BLaER1 (cell line): ENCODE measurements around the gene KRT86.

Experiments
- H3K27ac ChIP-seq: shearing (Covaris generic); formaldehyde crosslinking; 2 replicates; pipeline ENCODE4 v1.8.1; 2022
- H3K27me3 ChIP-seq: shearing (Covaris generic); formaldehyde crosslinking; 2 replicates; pipeline ENCODE4 v1.8.1; 2022
- H3K36me3 ChIP-seq: shearing (Covaris generic); formaldehyde crosslinking; 2 replicates; pipeline ENCODE4 v1.8.1; 2022
- H3K4me1 ChIP-seq: shearing (Covaris generic); formaldehyde crosslinking; 2 replicates; pipeline ENCODE4 v1.8.1; 2022
- H3K4me2 ChIP-seq: shearing (Covaris generic); formaldehyde crosslinking; 2 replicates; pipeline ENCODE4 v1.8.1; 2022
- H3K4me3 ChIP-seq: shearing (Covaris generic); formaldehyde crosslinking; 2 replicates; pipeline ENCODE4 v1.8.1; 2022
- H3K9ac ChIP-seq: shearing (Covaris generic); formaldehyde crosslinking; 2 replicates; pipeline ENCODE4 v1.8.1; 2022
- H3K9me3 ChIP-seq: shearing (Covaris generic); formaldehyde crosslinking; 2 replicates; pipeline ENCODE4 v1.8.1; 2022
- H4K20me1 ChIP-seq: shearing (Covaris generic); formaldehyde crosslinking; 2 replicates; pipeline ENCODE4 v1.8.1; 2022
- Cebpa-rat ChIP-seq: shearing (Covaris generic); IDR thresholded peaks from 2 replicates; pipeline ENCODE4 v1.8.1; 2022

Gene KRT86

GRCh38 chr12:52347016-52347415 is 72.6 kb downstream of the KRT86 start:
- Histone ChIP-seq H3K9ac (peak overlapping the region; percentile 11; the same call in 1 of the 2 replicates), H3K36me3 (no peaks in the 10 kb centered on the region), H3K27me3 (no peaks in the 10 kb centered on the region), H3K4me2 (peak overlapping the region; percentile 57), H3K4me1 (peaks cover 49% of the 10 kb centered on the region), H4K20me1 (no peaks in the 10 kb centered on the region), H3K4me3 (no peak overlapping the region), H3K27ac (peak overlapping the region; percentile 55), H3K9me3 (peaks cover 7% of the 10 kb centered on the region)
- no peak for TF ChIP-seq Cebpa-rat

- Histone ChIP-seq H4K20me1 (no peaks in the 10 kb centered on the region), H3K36me3 (no peaks in the 10 kb centered on the region), H3K4me1 (peaks cover 58% of the 10 kb centered on the region), H3K27me3 (no peaks in the 10 kb centered on the region), H3K9me3 (peaks cover 7% of the 10 kb centered on the region), H3K27ac (0 out of 2 replicates have a peak overlapping the region, but pooled peaks have one; percentile 55), H3K9ac (no peak overlapping the region), H3K4me2 (peak overlapping the region; percentile 57; the same call in 1 of the 2 replicates), H3K4me3 (no peak overlapping the region)
- TF ChIP-seq Cebpa-rat: no peak
Measured at GRCh38 chr12:52347551-52348510, 73.4 kb downstream of the KRT86 start.

- peaks cover 59% of the 10 kb centered on the region for H3K4me1 ChIP-seq
- H3K36me3 ChIP-seq: no peaks in the 10 kb centered on the region
- TF ChIP-seq Cebpa-rat: no peak
- H3K4me2 ChIP-seq: peak overlapping the region; percentile 10; the same call in 1 of the 2 replicates
- H3K27me3 ChIP-seq: no peaks in the 10 kb centered on the region
- H3K27ac ChIP-seq: no peak overlapping the region
- no peaks in the 10 kb centered on the region for H3K9me3 ChIP-seq
- H4K20me1 ChIP-seq: no peaks in the 10 kb centered on the region
- H3K4me3 ChIP-seq: no peak overlapping the region
- H3K9ac ChIP-seq: no peak overlapping the region
Measured at GRCh38 chr12:52349196-52349595, 74.8 kb downstream of the KRT86 start.

- no peaks in the 10 kb centered on the region for H3K9me3 ChIP-seq
- no peak overlapping the region for H3K4me3 ChIP-seq
- H3K4me2 ChIP-seq: peak overlapping the region; percentile 18; the same call in 1 of the 2 replicates
- H3K36me3 ChIP-seq: no peaks in the 10 kb centered on the region
- peaks cover 59% of the 10 kb centered on the region for H3K4me1 ChIP-seq
- no peaks in the 10 kb centered on the region for H3K27me3 ChIP-seq
- H3K9ac ChIP-seq: no peak overlapping the region
- H3K27ac ChIP-seq: no peak overlapping the region
- TF ChIP-seq Cebpa-rat: no peak
- no peaks in the 10 kb centered on the region for H4K20me1 ChIP-seq
Measured at GRCh38 chr12:52350021-52350620, 75.7 kb downstream of the KRT86 start.

GRCh38 chr12:52350786-52351185 is 76.3 kb downstream of the KRT86 start:
- Histone ChIP-seq H3K9me3 (no peaks in the 10 kb centered on the region), H4K20me1 (no peaks in the 10 kb centered on the region), H3K4me1 (peaks cover 57% of the 10 kb centered on the region), H3K4me2 (peak overlapping the region; percentile 76), H3K4me3 (no peak overlapping the region), H3K9ac (no peak overlapping the region), H3K27me3 (no peaks in the 10 kb centered on the region), H3K36me3 (no peaks in the 10 kb centered on the region), H3K27ac (no peak overlapping the region)
- no peak for TF ChIP-seq Cebpa-rat

- Histone ChIP-seq H3K4me3 (no peak overlapping the region), H3K27me3 (no peaks in the 10 kb centered on the region), H3K4me1 (peaks cover 50% of the 10 kb centered on the region), H3K9me3 (no peaks in the 10 kb centered on the region), H3K36me3 (no peaks in the 10 kb centered on the region), H4K20me1 (no peaks in the 10 kb centered on the region), H3K4me2 (peak overlapping the region; percentile 76), H3K27ac (no peak overlapping the region), H3K9ac (no peak overlapping the region)
- TF ChIP-seq Cebpa-rat: no peak
Measured at GRCh38 chr12:52351196-52352059, 77.0 kb downstream of the KRT86 start.

GRCh38 chr12:52352951-52353350 is 78.5 kb downstream of the KRT86 start:
- Histone ChIP-seq H4K20me1 (no peaks in the 10 kb centered on the region), H3K9ac (no peak overlapping the region), H3K9me3 (no peaks in the 10 kb centered on the region), H3K4me3 (no peak overlapping the region), H3K27me3 (no peaks in the 10 kb centered on the region), H3K4me2 (no peak overlapping the region), H3K27ac (no peak overlapping the region), H3K36me3 (no peaks in the 10 kb centered on the region), H3K4me1 (peaks cover 49% of the 10 kb centered on the region)
- no peak for TF ChIP-seq Cebpa-rat

- Histone ChIP-seq H3K27ac (no peak overlapping the region), H3K36me3 (no peaks in the 10 kb centered on the region), H3K4me2 (no peak overlapping the region), H4K20me1 (no peaks in the 10 kb centered on the region), H3K27me3 (no peaks in the 10 kb centered on the region), H3K9ac (no peak overlapping the region), H3K4me1 (peaks cover 57% of the 10 kb centered on the region), H3K4me3 (no peak overlapping the region), H3K9me3 (no peaks in the 10 kb centered on the region)
- TF ChIP-seq Cebpa-rat: no peak
Measured at GRCh38 chr12:52353766-52354165, 79.3 kb downstream of the KRT86 start.

GRCh38 chr12:52354200-52354599 is 79.8 kb downstream of the KRT86 start:
- H3K4me1 ChIP-seq: peaks cover 57% of the 10 kb centered on the region
- no peak overlapping the region for H3K4me2 ChIP-seq
- H3K27me3 ChIP-seq: no peaks in the 10 kb centered on the region
- H3K27ac ChIP-seq: no peak overlapping the region
- no peak overlapping the region for H3K9ac ChIP-seq
- H3K36me3 ChIP-seq: no peaks in the 10 kb centered on the region
- no peaks in the 10 kb centered on the region for H3K9me3 ChIP-seq
- no peak for TF ChIP-seq Cebpa-rat
- no peak overlapping the region for H3K4me3 ChIP-seq
- H4K20me1 ChIP-seq: no peaks in the 10 kb centered on the region
